ENCODE results near the gene MBNL2. TPM values are rescaled to one million over a fixed set of nuclear protein-coding genes. Genes with fewer than 3 reads are reported as not detected.

The MBNL2 gene
- total and polyA plus RNA-seq, 2 of the 13 experiments (the other 11 are each of a cell fraction or from before 2014, with no cell fraction given): 30.8 to 59.0 TPM

- TF ChIP-seq, protein P1, sequence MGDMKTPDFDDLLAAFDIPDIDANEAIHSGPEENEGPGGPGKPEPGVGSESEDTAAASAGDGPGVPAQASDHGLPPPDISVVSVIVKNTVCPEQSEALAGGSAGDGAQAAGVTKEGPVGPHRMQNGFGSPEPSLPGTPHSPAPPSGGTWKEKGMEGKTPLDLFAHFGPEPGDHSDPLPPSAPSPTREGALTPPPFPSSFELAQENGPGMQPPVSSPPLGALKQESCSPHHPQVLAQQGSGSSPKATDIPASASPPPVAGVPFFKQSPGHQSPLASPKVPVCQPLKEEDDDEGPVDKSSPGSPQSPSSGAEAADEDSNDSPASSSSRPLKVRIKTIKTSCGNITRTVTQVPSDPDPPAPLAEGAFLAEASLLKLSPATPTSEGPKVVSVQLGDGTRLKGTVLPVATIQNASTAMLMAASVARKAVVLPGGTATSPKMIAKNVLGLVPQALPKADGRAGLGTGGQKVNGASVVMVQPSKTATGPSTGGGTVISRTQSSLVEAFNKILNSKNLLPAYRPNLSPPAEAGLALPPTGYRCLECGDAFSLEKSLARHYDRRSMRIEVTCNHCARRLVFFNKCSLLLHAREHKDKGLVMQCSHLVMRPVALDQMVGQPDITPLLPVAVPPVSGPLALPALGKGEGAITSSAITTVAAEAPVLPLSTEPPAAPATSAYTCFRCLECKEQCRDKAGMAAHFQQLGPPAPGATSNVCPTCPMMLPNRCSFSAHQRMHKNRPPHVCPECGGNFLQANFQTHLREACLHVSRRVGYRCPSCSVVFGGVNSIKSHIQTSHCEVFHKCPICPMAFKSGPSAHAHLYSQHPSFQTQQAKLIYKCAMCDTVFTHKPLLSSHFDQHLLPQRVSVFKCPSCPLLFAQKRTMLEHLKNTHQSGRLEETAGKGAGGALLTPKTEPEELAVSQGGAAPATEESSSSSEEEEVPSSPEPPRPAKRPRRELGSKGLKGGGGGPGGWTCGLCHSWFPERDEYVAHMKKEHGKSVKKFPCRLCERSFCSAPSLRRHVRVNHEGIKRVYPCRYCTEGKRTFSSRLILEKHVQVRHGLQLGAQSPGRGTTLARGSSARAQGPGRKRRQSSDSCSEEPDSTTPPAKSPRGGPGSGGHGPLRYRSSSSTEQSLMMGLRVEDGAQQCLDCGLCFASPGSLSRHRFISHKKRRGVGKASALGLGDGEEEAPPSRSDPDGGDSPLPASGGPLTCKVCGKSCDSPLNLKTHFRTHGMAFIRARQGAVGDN (CRISPR knock-in tag; IDR thresholded peaks at IDR 0.05): no peak
- TF ChIP-seq ZFP62 (CRISPR knock-in tag; IDR thresholded peaks at IDR 0.05) (no peak), ARID4A (CRISPR knock-in tag; IDR thresholded peaks at IDR 0.05; ENCODE audit: borderline replicate concordance) (no peak), PITX1 (CRISPR knock-in tag; IDR thresholded peaks at IDR 0.05) (no peak), ELF1 (CRISPR knock-in tag; IDR thresholded peaks at IDR 0.05) (no peak), RNF2 (conservative IDR thresholded peaks at IDR 0.05; ENCODE audit: low read depth) (no peak), ZNF280D (CRISPR knock-in tag; IDR thresholded peaks at IDR 0.05) (no peak), ZNF713 (CRISPR knock-in tag; IDR thresholded peaks at IDR 0.05) (no peak), BCL6 (CRISPR knock-in tag; IDR thresholded peaks at IDR 0.05) (peak; percentile 78), MZF1 (CRISPR knock-in tag; IDR thresholded peaks at IDR 0.05; ENCODE audit: borderline replicate concordance) (no peak), SKI (IDR thresholded peaks at IDR 0.05; ENCODE audit: partially characterized antibody) (no peak), ZNF709 (CRISPR knock-in tag; IDR thresholded peaks at IDR 0.05) (no peak), KLF12 (CRISPR knock-in tag; IDR thresholded peaks at IDR 0.05; ENCODE audit: borderline replicate concordance) (no peak), NFYC (CRISPR knock-in tag; IDR thresholded peaks at IDR 0.05) (peak; percentile 55)
- TF ChIP-seq, protein P2, sequence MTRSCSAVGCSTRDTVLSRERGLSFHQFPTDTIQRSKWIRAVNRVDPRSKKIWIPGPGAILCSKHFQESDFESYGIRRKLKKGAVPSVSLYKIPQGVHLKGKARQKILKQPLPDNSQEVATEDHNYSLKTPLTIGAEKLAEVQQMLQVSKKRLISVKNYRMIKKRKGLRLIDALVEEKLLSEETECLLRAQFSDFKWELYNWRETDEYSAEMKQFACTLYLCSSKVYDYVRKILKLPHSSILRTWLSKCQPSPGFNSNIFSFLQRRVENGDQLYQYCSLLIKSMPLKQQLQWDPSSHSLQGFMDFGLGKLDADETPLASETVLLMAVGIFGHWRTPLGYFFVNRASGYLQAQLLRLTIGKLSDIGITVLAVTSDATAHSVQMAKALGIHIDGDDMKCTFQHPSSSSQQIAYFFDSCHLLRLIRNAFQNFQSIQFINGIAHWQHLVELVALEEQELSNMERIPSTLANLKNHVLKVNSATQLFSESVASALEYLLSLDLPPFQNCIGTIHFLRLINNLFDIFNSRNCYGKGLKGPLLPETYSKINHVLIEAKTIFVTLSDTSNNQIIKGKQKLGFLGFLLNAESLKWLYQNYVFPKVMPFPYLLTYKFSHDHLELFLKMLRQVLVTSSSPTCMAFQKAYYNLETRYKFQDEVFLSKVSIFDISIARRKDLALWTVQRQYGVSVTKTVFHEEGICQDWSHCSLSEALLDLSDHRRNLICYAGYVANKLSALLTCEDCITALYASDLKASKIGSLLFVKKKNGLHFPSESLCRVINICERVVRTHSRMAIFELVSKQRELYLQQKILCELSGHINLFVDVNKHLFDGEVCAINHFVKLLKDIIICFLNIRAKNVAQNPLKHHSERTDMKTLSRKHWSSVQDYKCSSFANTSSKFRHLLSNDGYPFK (CRISPR knock-in tag; IDR thresholded peaks at IDR 0.05; ENCODE audit: borderline replicate concordance): no peak
Observed at GRCh38 chr13:97220151-97220900, 1.8 kb upstream of the MBNL2 start (continued).
